ENCODE measurements around the gene TUBGCP2.

GRCh38 chr10:133249094-133249780 is 59.4 kb downstream of the TUBGCP2 start:
- no peak for TF ChIP-seq POLR2A (IDR thresholded peaks at IDR 0.05)
- TF ChIP-seq CTCF (IDR thresholded peaks at IDR 0.05), result no peak
- TF ChIP-seq EP300 (IDR thresholded peaks at IDR 0.05), result no peak
- TF ChIP-seq POLR2AphosphoS5 (IDR thresholded peaks at IDR 0.05), result no peak
